Activated CD4-positive, alpha-beta T cell treated with anti-CD3 and anti-CD28 coated beads, Interleukin-2, amount 10 ng/mL, durations not matched to agents 24 days and 14 days (primary cell): ENCODE measurements around the gene APPL2. TPM values are rescaled to one million over a fixed set of nuclear protein-coding genes. Genes with fewer than 3 reads are reported as not detected.
"Not testable (repeated sequence)": the region's sequence is repeated elsewhere in the genome, so short reads cannot be mapped to it uniquely, and the experiment has no call there.

ENCODE experiments used
- DNase-seq: peaks from one replicate; pipeline ENCODE4 v3.0.0; 2022
- H3K27ac Mint-ChIP-seq: one replicate; pipeline ENCODE4 v1.8.0; 2022; ENCODE audit warnings: mild to moderate bottlenecking, mixed read lengths
- H3K27me3 Mint-ChIP-seq: one replicate; pipeline ENCODE4 v1.8.0; 2022; ENCODE audit warnings: mixed read lengths
- H3K36me3 Mint-ChIP-seq: one replicate; pipeline ENCODE4 v1.8.0; 2022; ENCODE audit warnings: low read depth, mild to moderate bottlenecking, mixed read lengths
- H3K4me1 Mint-ChIP-seq: one replicate; pipeline ENCODE4 v1.8.0; 2021; ENCODE audit warnings: mixed read lengths
- H3K4me3 Mint-ChIP-seq: one replicate; pipeline ENCODE4 v1.8.0; 2022; ENCODE audit warnings: mild to moderate bottlenecking, moderate library complexity, mixed read lengths
- H3K9me3 Mint-ChIP-seq: one replicate; pipeline ENCODE4 v1.8.0; 2021; ENCODE audit warnings: mixed read lengths
- intact Hi-C: fragments of 100-400 bp; cut with micrococcal nuclease; formaldehyde crosslinking; loops from one replicate; pipeline ENCODE4 v1.15.1; 2023
- total RNA-seq: library from RNA; stranded (reverse); gene quantifications from 2 replicates; pipeline ENCODE4 v1.2.3, GENCODE V29; 2022

The APPL2 gene
- total RNA-seq, 1 donor from 2014 or later, result 20.5 TPM

GRCh38 chr12:105270671-105271255, 34.8 kb upstream of the APPL2 start:
- H3K9me3 Mint-ChIP-seq, result no peaks in the 10 kb centered on the region
- no peak overlapping the region for H3K4me3 Mint-ChIP-seq

GRCh38 chr12:105267711-105268110, 31.7 kb upstream of the APPL2 start:
- DNase-seq, result no peak
- Mint-ChIP-seq H3K36me3 (no peaks in the 10 kb centered on the region), H3K4me1 (no peaks in the 10 kb centered on the region), H3K4me3 (no peak overlapping the region), H3K9me3 (no peaks in the 10 kb centered on the region), H3K27me3 (peaks cover 20% of the 10 kb centered on the region), H3K27ac (no peak overlapping the region)
- intact Hi-C loops, result no loop called here

More at GRCh38 chr12:105270671-105271255, 34.8 kb upstream of the APPL2 start:
- peaks cover 15% of the 10 kb centered on the region for H3K27me3 Mint-ChIP-seq
- no peak overlapping the region for H3K27ac Mint-ChIP-seq
- no peaks in the 10 kb centered on the region for H3K36me3 Mint-ChIP-seq
- peak; percentile 46 for DNase-seq
- H3K4me1 Mint-ChIP-seq, result no peaks in the 10 kb centered on the region
- intact Hi-C loops, result no loop called here

GRCh38 chr12:105264771-105265170, 28.8 kb upstream of the APPL2 start:
- H3K4me1 Mint-ChIP-seq, result no peaks in the 10 kb centered on the region
- H3K4me3 Mint-ChIP-seq, result no peak overlapping the region
- no peak overlapping the region for H3K27ac Mint-ChIP-seq
- intact Hi-C loops, result no loop called here
- no peak for DNase-seq
- H3K9me3 Mint-ChIP-seq, result no peaks in the 10 kb centered on the region
- H3K27me3 Mint-ChIP-seq, result peaks cover 23% of the 10 kb centered on the region
- no peaks in the 10 kb centered on the region for H3K36me3 Mint-ChIP-seq

GRCh38 chr12:105262461-105263184, 26.6 kb upstream of the APPL2 start:
- Mint-ChIP-seq H3K4me3 (no peak overlapping the region), H3K27me3 (peaks cover 18% of the 10 kb centered on the region), H3K4me1 (no peaks in the 10 kb centered on the region), H3K27ac (no peak overlapping the region), H3K9me3 (no peaks in the 10 kb centered on the region), H3K36me3 (no peaks in the 10 kb centered on the region)
- intact Hi-C loops, result no loop called here
- no peak for DNase-seq

GRCh38 chr12:105261010-105261409, 25.0 kb upstream of the APPL2 start:
- H3K36me3 Mint-ChIP-seq, result no peaks in the 10 kb centered on the region
- H3K27me3 Mint-ChIP-seq, result peaks cover 18% of the 10 kb centered on the region
- H3K4me1 Mint-ChIP-seq, result peaks cover 2% of the 10 kb centered on the region
- DNase-seq, result no peak
- no peak overlapping the region for H3K27ac Mint-ChIP-seq
- H3K9me3 Mint-ChIP-seq, result no peaks in the 10 kb centered on the region
- intact Hi-C loops, result no loop called here
- no peak overlapping the region for H3K4me3 Mint-ChIP-seq

GRCh38 chr12:105259226-105259625, 23.3 kb upstream of the APPL2 start:
- H3K36me3 Mint-ChIP-seq, result no peaks in the 10 kb centered on the region
- no peaks in the 10 kb centered on the region for H3K9me3 Mint-ChIP-seq
- intact Hi-C loops, result no loop called here
- H3K4me1 Mint-ChIP-seq, result peaks cover 4% of the 10 kb centered on the region
- no peak overlapping the region for H3K27ac Mint-ChIP-seq
- DNase-seq, result no peak
- H3K27me3 Mint-ChIP-seq, result peaks cover 18% of the 10 kb centered on the region
- H3K4me3 Mint-ChIP-seq, result no peak overlapping the region

- DNase-seq, result no peak
- Mint-ChIP-seq H3K27me3 (peaks cover 13% of the 10 kb centered on the region), H3K9me3 (no peaks in the 10 kb centered on the region), H3K27ac (no peak overlapping the region), H3K4me1 (peaks cover 4% of the 10 kb centered on the region), H3K4me3 (no peak overlapping the region), H3K36me3 (no peaks in the 10 kb centered on the region)
- intact Hi-C loops, result no loop called here
Measured at GRCh38 chr12:105257321-105257728, 21.4 kb upstream of the APPL2 start.

- H3K4me1 Mint-ChIP-seq, result peaks cover 4% of the 10 kb centered on the region
- no peak overlapping the region for H3K4me3 Mint-ChIP-seq
- no peak overlapping the region for H3K27ac Mint-ChIP-seq
- intact Hi-C loops, result no loop called here
- DNase-seq, result no peak
- H3K27me3 Mint-ChIP-seq, result peaks cover 11% of the 10 kb centered on the region
- H3K36me3 Mint-ChIP-seq, result no peaks in the 10 kb centered on the region
- no peaks in the 10 kb centered on the region for H3K9me3 Mint-ChIP-seq
Measured at GRCh38 chr12:105256921-105257320, 20.9 kb upstream of the APPL2 start.

- intact Hi-C loops, H3K4me3 Mint-ChIP-seq, DNase-seq, H3K36me3 Mint-ChIP-seq, H3K4me1 Mint-ChIP-seq, H3K9me3 Mint-ChIP-seq, H3K27ac Mint-ChIP-seq: not testable (repeated sequence)
- peaks cover 11% of the 10 kb centered on the region for H3K27me3 Mint-ChIP-seq
Measured at GRCh38 chr12:105256431-105256830, 20.5 kb upstream of the APPL2 start.

GRCh38 chr12:105256011-105256410, 20.0 kb upstream of the APPL2 start:
- H3K27ac Mint-ChIP-seq, result no peak overlapping the region
- H3K4me1 Mint-ChIP-seq, result peaks cover 4% of the 10 kb centered on the region
- H3K36me3 Mint-ChIP-seq, result no peaks in the 10 kb centered on the region
- peaks cover 11% of the 10 kb centered on the region for H3K27me3 Mint-ChIP-seq
- no peaks in the 10 kb centered on the region for H3K9me3 Mint-ChIP-seq
- H3K4me3 Mint-ChIP-seq, result no peak overlapping the region
- intact Hi-C loops, result no loop called here
- no peak for DNase-seq

- no peak for DNase-seq
- Mint-ChIP-seq H3K9me3 (no peaks in the 10 kb centered on the region), H3K4me3 (no peak overlapping the region), H3K27ac (no peak overlapping the region), H3K36me3 (no peaks in the 10 kb centered on the region), H3K4me1 (peaks cover 4% of the 10 kb centered on the region), H3K27me3 (no peaks in the 10 kb centered on the region)
- intact Hi-C loops, result no loop called here
Measured at GRCh38 chr12:105253866-105254513, 18.0 kb upstream of the APPL2 start.

GRCh38 chr12:105252901-105253300, 16.9 kb upstream of the APPL2 start:
- no peak for DNase-seq
- H3K4me3 Mint-ChIP-seq, result no peak overlapping the region
- peaks cover 4% of the 10 kb centered on the region for H3K4me1 Mint-ChIP-seq
- intact Hi-C loops, result no loop called here
- no peaks in the 10 kb centered on the region for H3K27me3 Mint-ChIP-seq
- no peaks in the 10 kb centered on the region for H3K36me3 Mint-ChIP-seq
- H3K27ac Mint-ChIP-seq, result no peak overlapping the region
- no peaks in the 10 kb centered on the region for H3K9me3 Mint-ChIP-seq

- H3K9me3 Mint-ChIP-seq, H3K4me1 Mint-ChIP-seq, H3K4me3 Mint-ChIP-seq, DNase-seq, H3K36me3 Mint-ChIP-seq, H3K27ac Mint-ChIP-seq, intact Hi-C loops: not testable (repeated sequence)
- H3K27me3 Mint-ChIP-seq, result peaks cover 15% of the 10 kb centered on the region
Measured at GRCh38 chr12:105245776-105246427, 9.9 kb upstream of the APPL2 start.

GRCh38 chr12:105245291-105245690, 9.3 kb upstream of the APPL2 start:
- H3K36me3 Mint-ChIP-seq, result no peaks in the 10 kb centered on the region
- DNase-seq, result no peak
- H3K4me1 Mint-ChIP-seq, result no peaks in the 10 kb centered on the region
- intact Hi-C loops, result no loop called here
- no peak overlapping the region for H3K27ac Mint-ChIP-seq
- no peak overlapping the region for H3K4me3 Mint-ChIP-seq
- peaks cover 15% of the 10 kb centered on the region for H3K27me3 Mint-ChIP-seq
- peaks cover 5% of the 10 kb centered on the region for H3K9me3 Mint-ChIP-seq
